Spleen (tissue), 7 donors: Measurements from ENCODE around the gene TMEM134.

Experiments
- POLR2A ChIP-seq, 3 donors: fragments of 450-650 bp; IDR thresholded peaks; one replicate each; pipeline ENCODE4 v1.5.1; 2017; ENCODE audit warnings: antibody characterized with exemption in 3 of 3, mild to moderate bottlenecking in 1 of 3
- POLR2AphosphoS5 ChIP-seq, 3 donors: sonication (generic); formaldehyde crosslinking; IDR thresholded peaks; one replicate each; pipeline ENCODE4 v1.5.1; 2017; ENCODE audit warnings: antibody characterized with exemption in 3 of 3
- TF ChIP-seq, protein P1 (sequence below), 11 experiments: fragments of 200-600 bp in 7 of 11; fragments of 450-650 bp in 4 of 11; sonication (generic) in 4 of 11; IDR thresholded peaks in 8 of 11; conservative IDR thresholded peaks in 3 of 11; 1 replicate in 7 of 11; 2 replicates in 4 of 11; pipeline versions ENCODE4 v1.4.0 to v1.8.0; 2016 to 2021; ENCODE audit warnings: antibody characterized with exemption in 11 of 11, inconsistent platforms in 4 of 11, mild to moderate bottlenecking in 1 of 11
- donor health status: DM: no; HTN: no; CAD: no; lungs with moderate emphysema.
- donor health status: DM: no; HTN: no; CAD: no.
- donor health status: DM: no; HTN: no; CAD: no.

DNA sequence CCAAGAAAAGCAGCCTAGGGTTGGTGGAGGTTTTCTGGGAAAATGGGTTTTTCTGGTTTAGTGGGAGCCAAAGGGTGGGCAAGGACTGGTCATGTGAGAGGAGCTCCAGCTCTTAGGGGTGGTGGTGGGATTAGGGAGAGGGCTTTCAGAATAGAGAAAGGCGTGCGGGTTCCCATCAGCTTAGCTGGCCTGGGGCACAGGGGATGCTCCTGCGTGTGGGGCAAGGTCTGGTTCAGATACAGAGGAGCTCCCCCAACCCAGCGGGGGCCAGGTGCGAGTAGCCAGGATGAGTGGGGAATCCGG lies 644 bp downstream of the TMEM134 start:
- TF ChIP-seq POLR2A (IDR thresholded peaks at IDR 0.05): no peak
- TF ChIP-seq, protein P1, sequence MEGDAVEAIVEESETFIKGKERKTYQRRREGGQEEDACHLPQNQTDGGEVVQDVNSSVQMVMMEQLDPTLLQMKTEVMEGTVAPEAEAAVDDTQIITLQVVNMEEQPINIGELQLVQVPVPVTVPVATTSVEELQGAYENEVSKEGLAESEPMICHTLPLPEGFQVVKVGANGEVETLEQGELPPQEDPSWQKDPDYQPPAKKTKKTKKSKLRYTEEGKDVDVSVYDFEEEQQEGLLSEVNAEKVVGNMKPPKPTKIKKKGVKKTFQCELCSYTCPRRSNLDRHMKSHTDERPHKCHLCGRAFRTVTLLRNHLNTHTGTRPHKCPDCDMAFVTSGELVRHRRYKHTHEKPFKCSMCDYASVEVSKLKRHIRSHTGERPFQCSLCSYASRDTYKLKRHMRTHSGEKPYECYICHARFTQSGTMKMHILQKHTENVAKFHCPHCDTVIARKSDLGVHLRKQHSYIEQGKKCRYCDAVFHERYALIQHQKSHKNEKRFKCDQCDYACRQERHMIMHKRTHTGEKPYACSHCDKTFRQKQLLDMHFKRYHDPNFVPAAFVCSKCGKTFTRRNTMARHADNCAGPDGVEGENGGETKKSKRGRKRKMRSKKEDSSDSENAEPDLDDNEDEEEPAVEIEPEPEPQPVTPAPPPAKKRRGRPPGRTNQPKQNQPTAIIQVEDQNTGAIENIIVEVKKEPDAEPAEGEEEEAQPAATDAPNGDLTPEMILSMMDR (IDR thresholded peaks at IDR 0.05 in 8 of 11, conservative IDR thresholded peaks at IDR 0.05 in 3 of 11): no peak
- TF ChIP-seq POLR2AphosphoS5 (IDR thresholded peaks at IDR 0.05): no peak
